K562 (cell line): ENCODE data around the gene FAM83D. TPM values are rescaled to one million over a fixed set of nuclear protein-coding genes. Genes with fewer than 3 reads are reported as not detected.
A peak's percentile ranks its signal among the peaks of the same experiment; 100 is the strongest.

Source experiments
- ELF1 ChIP-seq: fragments of 200-800 bp; sonication (Bioruptor generic); IDR thresholded peaks from 2 replicates; pipeline ENCODE4 v1.6.1; 2016; ENCODE audit warnings: missing genetic modification characterization, missing compliant biosample characterization
- HNRNPH1 ChIP-seq: fragments of 200-400 bp; formaldehyde crosslinking; optimal IDR thresholded peaks from 2 replicates; pipeline ENCODE3; 2017; ENCODE audit warnings: low read depth, mild to moderate bottlenecking, low read length, moderate library complexity
- KAT2B ChIP-seq: IDR thresholded peaks from one replicate; pipeline ENCODE4 v1.6.1; 2012; ENCODE audit warnings: low read depth, mild to moderate bottlenecking, control low read depth, inconsistent platforms, low read length, moderate library complexity
- MAFG ChIP-seq: fragments of 450-650 bp; conservative IDR thresholded peaks from 2 replicates; pipeline ENCODE4 v1.6.1; 2016; ENCODE audit warnings: missing genetic modification characterization, missing compliant biosample characterization
- NBN ChIP-seq: fragments of 450-650 bp; IDR thresholded peaks from 2 replicates; pipeline ENCODE4 v1.6.1; 2016; ENCODE audit warnings: low read depth, mild to moderate bottlenecking
- PREB ChIP-seq: sonication (generic); formaldehyde crosslinking; IDR thresholded peaks from 2 replicates; pipeline ENCODE4 v1.8.1; 2023; ENCODE audit warnings: mild to moderate bottlenecking, missing genetic modification reagents
- SUPT5H ChIP-seq: fragments of 450-650 bp; IDR thresholded peaks from 2 replicates; pipeline ENCODE4 v1.6.1; 2016
- TCF3 ChIP-seq: sonication (generic); formaldehyde crosslinking; IDR thresholded peaks from 2 replicates; pipeline ENCODE4 v1.4.0; 2020; ENCODE audit warnings: mild to moderate bottlenecking, missing genetic modification reagents
- TCF7L2 ChIP-seq: fragments of 150-350 bp; IDR thresholded peaks from 2 replicates; pipeline ENCODE4 v1.6.1; 2016; ENCODE audit warnings: low read depth, mild to moderate bottlenecking, low read length, moderate library complexity
- TOE1 ChIP-seq, 2 experiments: fragments of 450-650 bp in 1 of 2; sonication (generic) in 1 of 2; formaldehyde crosslinking in 1 of 2; IDR thresholded peaks; 2 replicates each; pipeline versions ENCODE4 v1.7.1 to v1.8.0; 2016 to 2022; ENCODE audit warnings: borderline replicate concordance in 2 of 2, mild to moderate bottlenecking in 2 of 2, antibody characterized with exemption in 1 of 2, inconsistent platforms in 1 of 2, low read depth in 1 of 2, missing genetic modification reagents in 1 of 2, moderate library complexity in 1 of 2
- ZC3H4 ChIP-seq: sonication (generic); formaldehyde crosslinking; IDR thresholded peaks from 2 replicates; pipeline ENCODE4 v1.9.0; 2021; ENCODE audit warnings: missing genetic modification reagents, borderline replicate concordance
- polyA plus RNA-seq, 8 experiments: library from polyadenylated mRNA; depleted of rRNA in 4 of 8; stranded (reverse) in 5 of 8; unstranded in 3 of 8; fragments of >200 nt; fragmentation: Nextera tagmentation in 2 of 8; fragmentation: Illumina TruSeq in 1 of 8; extraction: Ambion mirVana in 2 of 8; extraction: Trizol in 1 of 8; gene quantifications; 2 replicates each; pipeline versions ENCODE4 v1.2.1 to v1.2.3, GENCODE V29; 2011 to 2014; ENCODE audit warnings: inconsistent platforms in 1 of 8, missing spikeins in 1 of 8
- total RNA-seq, 7 experiments: library from RNA; depleted of rRNA in 6 of 7; stranded (reverse); fragments of >200 nt in 6 of 7; fragmentation: Illumina TruSeq in 2 of 7; extraction: Trizol in 2 of 7; gene quantifications; 2 replicates each; pipeline versions ENCODE4 v1.2.1 to v1.2.3, GENCODE V29; 2011 to 2021; ENCODE audit warnings: low replicate concordance in 1 of 7

FAM83D gene
- total and polyA plus RNA-seq, 9 of the 15 experiments (the other 6 are each of a cell fraction or from before 2014, with no cell fraction given): 8.2 to 66.1 (median 43.5) TPM

DNA sequence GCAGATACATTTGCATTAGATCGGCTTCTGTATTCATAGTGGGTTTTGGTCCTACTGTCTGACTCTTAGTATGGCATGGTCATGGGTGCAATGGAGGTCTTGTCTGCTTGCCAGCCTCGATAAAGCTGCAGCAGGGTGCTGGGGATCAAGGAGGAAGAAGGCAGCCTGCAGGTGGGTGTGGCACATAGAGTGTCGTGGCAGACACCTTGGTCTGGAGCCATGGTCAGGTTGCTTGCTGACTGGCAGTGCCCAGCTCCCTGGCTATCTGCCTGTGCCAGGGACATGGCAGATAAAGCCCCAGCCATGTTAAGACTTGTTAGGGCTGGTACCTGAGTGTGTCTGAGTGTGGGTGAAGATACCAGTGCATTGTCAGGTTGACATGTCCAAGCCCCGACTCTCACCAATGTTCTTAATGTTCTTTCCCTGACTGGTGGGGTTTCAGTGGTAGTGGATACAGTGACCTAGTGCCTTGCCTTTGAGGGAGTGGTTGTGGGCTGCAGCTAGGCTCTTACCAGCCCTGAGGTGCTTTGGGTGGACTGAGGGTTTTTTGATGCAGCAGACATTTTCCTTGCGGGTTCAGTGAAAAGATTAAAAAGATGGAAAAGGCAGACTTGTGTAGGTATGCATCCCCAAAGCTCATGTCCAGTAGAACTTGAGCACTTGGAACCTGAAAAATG is 1.8 kb downstream of the FAM83D start (continued):
- TF ChIP-seq MAFG (tag) (no peak), NBN (no peak), KAT2B (no peak), ELF1 (tag) (no peak), TOE1 (IDR thresholded peaks at IDR 0.05; ENCODE audit: borderline replicate concordance) (no peak), TOE1 (CRISPR knock-in tag; IDR thresholded peaks at IDR 0.05; ENCODE audit: borderline replicate concordance, low read depth) (0 out of 2 replicates have a peak, but pooled peaks have one; percentile 20), ZC3H4 (peak; percentile 49; the same call in 1 of the 2 replicates), HNRNPH1 (no peak), SUPT5H (peak; percentile 14; the same call in 1 of the 2 replicates), TCF7L2 (no peak), PREB (no peak), TCF3 (CRISPR knock-in tag) (no peak)
